Glutamatergic neuron (in vitro differentiated cells): ENCODE results near the gene GABRG3. TPM values are rescaled to one million over a fixed set of nuclear protein-coding genes. Genes with fewer than 3 reads are reported as not detected.

Experiments used
- DNase-seq: peaks from one replicate; pipeline ENCODE4 v3.0.0; 2022
- H3K27ac Mint-ChIP-seq: one replicate; pipeline ENCODE4 v1.8.0; 2020; ENCODE audit warnings: mild to moderate bottlenecking, mixed read lengths, inconsistent platforms; ENCODE audit not compliant: unreplicated experiment
- H3K27me3 Mint-ChIP-seq: one replicate; pipeline ENCODE4 v1.8.0; 2020; ENCODE audit warnings: mild to moderate bottlenecking, moderate library complexity, mixed read lengths, inconsistent platforms; ENCODE audit not compliant: unreplicated experiment
- H3K36me3 Mint-ChIP-seq: one replicate; pipeline ENCODE4 v1.8.0; 2020; ENCODE audit warnings: mild to moderate bottlenecking, mixed read lengths, inconsistent platforms; ENCODE audit not compliant: unreplicated experiment
- H3K4me1 Mint-ChIP-seq: one replicate; pipeline ENCODE4 v1.8.0; 2020; ENCODE audit warnings: mild to moderate bottlenecking, low read depth, mixed read lengths, inconsistent platforms; ENCODE audit not compliant: unreplicated experiment
- H3K4me3 Mint-ChIP-seq: one replicate; pipeline ENCODE4 v1.8.0; 2020; ENCODE audit warnings: mild to moderate bottlenecking, mixed read lengths, inconsistent platforms; ENCODE audit not compliant: unreplicated experiment
- H3K9me3 Mint-ChIP-seq: one replicate; pipeline ENCODE4 v1.8.0; 2020; ENCODE audit warnings: mild to moderate bottlenecking, moderate library complexity, mixed read lengths, inconsistent platforms; ENCODE audit not compliant: unreplicated experiment
- total RNA-seq: library from RNA; stranded (reverse); fragmentation: NEBNext Ultra II Directional; extraction: Animal tissue kit (Norgen Biotek cat#: 25700); gene quantifications from one replicate; pipeline ENCODE4 v1.2.1, GENCODE V29; 2021; ENCODE audit not compliant: unreplicated experiment
- TF ChIP-seq, protein P1 (sequence below): fragments of 200-600 bp; sonication (generic); IDR thresholded peaks from one replicate; pipeline ENCODE4 v1.5.0; 2021; ENCODE audit not compliant: partially characterized antibody, unreplicated experiment

GABRG3 gene
- total RNA-seq, 1 donor from 2014 or later, result 1.3 TPM

DNA sequence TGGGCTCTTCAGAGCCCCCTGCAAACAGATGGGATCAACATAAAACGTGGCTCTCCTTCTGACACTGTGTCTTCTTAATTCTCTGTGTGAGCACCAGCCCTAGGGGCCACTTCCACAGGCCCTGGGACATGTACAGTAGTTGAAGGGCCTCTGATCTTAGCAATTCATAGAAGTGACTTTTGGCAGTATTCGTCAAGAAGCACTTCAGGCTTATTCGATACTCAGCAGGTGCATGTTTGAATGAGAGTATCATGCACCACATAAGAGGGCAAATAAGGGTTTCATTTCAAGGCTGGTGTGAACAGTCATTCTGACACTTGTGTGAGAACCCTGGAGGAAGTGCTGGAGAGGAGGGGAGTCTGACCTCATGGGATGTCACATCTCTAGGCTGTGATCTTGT, 113.9 kb downstream of the GABRG3 start:
- no peak for DNase-seq
- H3K9me3 Mint-ChIP-seq, result peaks cover 2% of the 10 kb centered on the region
- H3K27me3 Mint-ChIP-seq, result no peaks in the 10 kb centered on the region
- H3K36me3 Mint-ChIP-seq, result no peaks in the 10 kb centered on the region
- peaks cover 19% of the 10 kb centered on the region for H3K4me1 Mint-ChIP-seq
- TF ChIP-seq, protein P1, sequence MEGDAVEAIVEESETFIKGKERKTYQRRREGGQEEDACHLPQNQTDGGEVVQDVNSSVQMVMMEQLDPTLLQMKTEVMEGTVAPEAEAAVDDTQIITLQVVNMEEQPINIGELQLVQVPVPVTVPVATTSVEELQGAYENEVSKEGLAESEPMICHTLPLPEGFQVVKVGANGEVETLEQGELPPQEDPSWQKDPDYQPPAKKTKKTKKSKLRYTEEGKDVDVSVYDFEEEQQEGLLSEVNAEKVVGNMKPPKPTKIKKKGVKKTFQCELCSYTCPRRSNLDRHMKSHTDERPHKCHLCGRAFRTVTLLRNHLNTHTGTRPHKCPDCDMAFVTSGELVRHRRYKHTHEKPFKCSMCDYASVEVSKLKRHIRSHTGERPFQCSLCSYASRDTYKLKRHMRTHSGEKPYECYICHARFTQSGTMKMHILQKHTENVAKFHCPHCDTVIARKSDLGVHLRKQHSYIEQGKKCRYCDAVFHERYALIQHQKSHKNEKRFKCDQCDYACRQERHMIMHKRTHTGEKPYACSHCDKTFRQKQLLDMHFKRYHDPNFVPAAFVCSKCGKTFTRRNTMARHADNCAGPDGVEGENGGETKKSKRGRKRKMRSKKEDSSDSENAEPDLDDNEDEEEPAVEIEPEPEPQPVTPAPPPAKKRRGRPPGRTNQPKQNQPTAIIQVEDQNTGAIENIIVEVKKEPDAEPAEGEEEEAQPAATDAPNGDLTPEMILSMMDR, result no peak
- no peak overlapping the region for H3K27ac Mint-ChIP-seq
- H3K4me3 Mint-ChIP-seq, result no peak overlapping the region

- Mint-ChIP-seq H3K4me1 (peaks cover 19% of the 10 kb centered on the region), H3K27me3 (no peaks in the 10 kb centered on the region), H3K4me3 (no peak overlapping the region), H3K27ac (peak overlapping the region; percentile 12), H3K36me3 (no peaks in the 10 kb centered on the region), H3K9me3 (peaks cover 3% of the 10 kb centered on the region)
- TF ChIP-seq, protein P1, result no peak
- no peak for DNase-seq
Observed at GRCh38 chr15:27086149-27086548, 115.2 kb downstream of the GABRG3 start.

- Mint-ChIP-seq H3K4me1 (peaks cover 15% of the 10 kb centered on the region), H3K27ac (no peak overlapping the region), H3K27me3 (no peaks in the 10 kb centered on the region), H3K4me3 (no peak overlapping the region), H3K36me3 (peaks cover 5% of the 10 kb centered on the region), H3K9me3 (peaks cover 7% of the 10 kb centered on the region)
- DNase-seq, result no peak
- TF ChIP-seq, protein P1, result no peak
Observed at GRCh38 chr15:27086805-27087204, 115.8 kb downstream of the GABRG3 start.

GRCh38 chr15:27087651-27088583, 116.9 kb downstream of the GABRG3 start:
- TF ChIP-seq, protein P1, result no peak
- Mint-ChIP-seq H3K36me3 (peaks cover 5% of the 10 kb centered on the region), H3K27ac (no peak overlapping the region), H3K27me3 (no peaks in the 10 kb centered on the region), H3K4me1 (peaks cover 12% of the 10 kb centered on the region), H3K9me3 (peaks cover 7% of the 10 kb centered on the region), H3K4me3 (no peak overlapping the region)
- no peak for DNase-seq

GRCh38 chr15:27088584-27089232, 117.7 kb downstream of the GABRG3 start:
- no peak overlapping the region for H3K27ac Mint-ChIP-seq

More at GRCh38 chr15:27088584-27089232, 117.7 kb downstream of the GABRG3 start:
- Mint-ChIP-seq H3K36me3 (peaks cover 5% of the 10 kb centered on the region), H3K4me1 (peaks cover 12% of the 10 kb centered on the region), H3K9me3 (peaks cover 7% of the 10 kb centered on the region), H3K4me3 (no peak overlapping the region), H3K27me3 (no peaks in the 10 kb centered on the region)
- no peak for DNase-seq
- TF ChIP-seq, protein P1, result no peak
